Neural progenitor cell (in vitro differentiated cells): ENCODE data around the gene ATP1A3.

Experiments used
- EZH2 ChIP-seq: fragments of 200-600 bp; sonication (generic); IDR thresholded peaks from 2 replicates; pipeline ENCODE4 v1.6.1; 2017; ENCODE audit warnings: antibody characterized with exemption, mild to moderate bottlenecking, moderate library complexity
- TF ChIP-seq, protein P1 (sequence below): fragments of 200-600 bp; sonication (generic); IDR thresholded peaks from 2 replicates; pipeline ENCODE4 v1.5.1; 2017; ENCODE audit warnings: antibody characterized with exemption, mild to moderate bottlenecking

DNA sequence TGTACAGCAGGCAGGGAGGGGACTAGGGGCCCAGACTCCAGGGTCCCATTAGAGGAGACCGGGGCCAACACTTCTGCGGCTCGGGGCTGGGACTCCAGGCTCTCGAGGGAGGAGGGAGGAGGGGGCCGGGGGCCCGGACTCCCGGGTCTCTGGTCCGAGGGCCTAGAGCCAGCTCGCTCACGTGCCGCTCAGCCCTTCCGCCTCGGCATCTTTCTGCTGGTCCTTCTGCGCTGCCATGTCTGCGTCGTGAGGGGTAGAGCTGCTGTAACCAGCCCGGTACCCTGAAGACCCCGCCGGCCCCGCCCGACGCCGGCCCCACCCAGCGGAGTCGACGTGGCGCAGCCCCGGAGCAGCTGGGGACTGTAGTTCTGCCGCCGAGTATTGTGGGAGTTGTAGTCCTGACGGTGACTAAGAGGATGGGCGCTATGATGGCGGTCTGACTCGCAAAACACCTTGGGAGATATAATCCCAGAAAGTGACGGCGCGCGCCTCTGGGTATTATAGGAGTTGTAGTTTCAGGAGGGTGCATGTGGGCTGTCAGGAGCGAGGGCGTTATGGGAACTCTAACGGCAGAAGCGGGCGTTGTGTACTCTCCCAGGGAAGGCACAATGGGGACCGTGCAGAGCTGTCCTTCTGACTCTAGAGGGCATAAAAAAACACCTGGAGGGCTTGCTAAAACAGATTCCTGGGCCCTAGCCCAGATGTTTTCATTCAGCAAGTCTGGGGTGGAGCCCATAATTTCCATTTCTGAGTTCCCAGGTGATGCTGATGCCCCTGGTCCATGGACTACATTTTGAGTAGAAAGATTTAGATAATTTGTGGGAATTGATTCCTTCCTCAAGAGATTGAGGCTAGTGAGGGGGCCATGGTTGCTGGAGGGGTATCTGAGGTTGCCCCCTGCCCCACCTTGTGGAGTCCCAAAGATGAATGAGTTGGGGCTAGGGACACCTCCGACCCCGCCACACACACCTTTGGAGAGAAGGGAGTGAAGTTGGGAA, 34.7 kb downstream of the ATP1A3 start, which contains the start of gene RABAC1:
- TF ChIP-seq, protein P1, sequence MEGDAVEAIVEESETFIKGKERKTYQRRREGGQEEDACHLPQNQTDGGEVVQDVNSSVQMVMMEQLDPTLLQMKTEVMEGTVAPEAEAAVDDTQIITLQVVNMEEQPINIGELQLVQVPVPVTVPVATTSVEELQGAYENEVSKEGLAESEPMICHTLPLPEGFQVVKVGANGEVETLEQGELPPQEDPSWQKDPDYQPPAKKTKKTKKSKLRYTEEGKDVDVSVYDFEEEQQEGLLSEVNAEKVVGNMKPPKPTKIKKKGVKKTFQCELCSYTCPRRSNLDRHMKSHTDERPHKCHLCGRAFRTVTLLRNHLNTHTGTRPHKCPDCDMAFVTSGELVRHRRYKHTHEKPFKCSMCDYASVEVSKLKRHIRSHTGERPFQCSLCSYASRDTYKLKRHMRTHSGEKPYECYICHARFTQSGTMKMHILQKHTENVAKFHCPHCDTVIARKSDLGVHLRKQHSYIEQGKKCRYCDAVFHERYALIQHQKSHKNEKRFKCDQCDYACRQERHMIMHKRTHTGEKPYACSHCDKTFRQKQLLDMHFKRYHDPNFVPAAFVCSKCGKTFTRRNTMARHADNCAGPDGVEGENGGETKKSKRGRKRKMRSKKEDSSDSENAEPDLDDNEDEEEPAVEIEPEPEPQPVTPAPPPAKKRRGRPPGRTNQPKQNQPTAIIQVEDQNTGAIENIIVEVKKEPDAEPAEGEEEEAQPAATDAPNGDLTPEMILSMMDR: peak; percentile 46
- no peak for TF ChIP-seq EZH2
